HG03064 (cell line): ENCODE data around the gene AFF3.

Experiments
- ATAC-seq: cut with Tn5 transposase; IDR thresholded peaks from one replicate; pipeline ENCODE4 v1.9.1; 2021; ENCODE audit warnings: low read depth; ENCODE audit not compliant: unreplicated experiment

AFF3 gene

DNA sequence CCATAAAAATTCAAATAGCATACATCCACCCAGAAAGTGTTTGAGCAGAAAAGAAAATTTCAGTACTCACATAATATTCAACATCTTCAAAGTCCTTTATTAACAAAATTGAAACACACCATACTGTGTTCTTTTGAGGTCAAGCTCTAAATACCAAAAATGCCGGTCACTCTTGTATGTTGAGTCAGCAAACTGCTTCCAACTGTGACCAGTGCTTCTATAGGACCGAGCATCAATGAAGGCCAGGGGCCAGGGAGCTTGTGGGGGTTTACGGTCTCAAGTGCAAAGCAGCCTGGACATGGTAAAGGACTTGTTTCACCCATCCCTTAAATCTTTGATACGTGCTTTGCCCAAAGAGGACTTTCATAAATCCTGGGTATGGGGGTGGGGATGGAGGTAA, 539.9 kb downstream of the AFF3 start:
- ATAC-seq, result no peak

DNA sequence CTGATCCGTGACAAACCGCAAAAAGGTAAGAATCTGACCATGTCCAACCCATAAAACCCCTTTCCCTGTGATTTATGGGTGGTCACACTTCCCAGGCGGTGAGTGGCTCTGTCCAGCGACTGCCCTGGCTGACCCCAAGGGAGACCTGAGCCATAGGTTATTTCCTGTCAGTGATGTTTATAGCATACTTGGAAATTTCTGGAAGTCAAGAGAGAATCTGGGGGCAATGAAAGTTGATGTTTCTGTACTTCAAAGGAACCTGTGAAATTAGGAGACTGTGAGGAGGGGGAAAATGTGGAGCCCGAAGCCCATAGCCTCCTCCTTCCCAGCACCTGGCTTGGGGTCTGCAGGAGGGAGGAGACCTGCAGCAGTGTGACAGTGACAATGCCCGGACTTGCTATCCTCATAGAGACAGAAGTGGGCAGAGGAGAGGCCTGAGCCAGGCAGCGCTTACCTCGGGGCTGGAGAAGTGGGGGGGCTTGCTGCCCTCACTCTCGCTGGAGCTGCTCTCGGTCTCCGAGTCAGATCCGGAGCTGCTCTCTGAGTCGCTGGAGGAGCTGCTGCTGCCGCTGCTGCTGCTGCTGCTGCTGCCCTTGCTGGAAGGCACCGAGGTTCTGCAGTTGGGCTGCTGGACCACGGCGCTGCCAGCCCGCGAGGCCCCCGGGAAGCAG, 541.3 kb downstream of the AFF3 start:
- ATAC-seq, result no peak

DNA sequence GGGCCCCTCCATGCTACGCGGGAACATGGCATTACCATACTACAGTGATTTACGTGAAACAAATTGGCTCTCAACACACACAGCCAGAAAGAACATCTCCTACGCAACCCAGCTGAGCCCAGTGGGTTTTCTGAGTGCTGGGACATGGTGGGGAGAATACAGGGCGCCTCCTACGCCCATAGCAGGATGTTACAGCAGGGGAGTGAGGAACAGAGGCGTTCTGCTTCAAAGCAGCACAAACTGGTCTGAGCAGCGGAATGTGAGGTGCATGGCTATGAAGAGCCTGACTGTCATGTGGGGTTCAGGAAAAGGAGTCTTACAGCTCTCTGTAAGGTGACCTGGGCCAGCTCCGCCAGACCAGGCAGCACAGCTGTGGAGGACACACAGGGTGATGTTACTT, 543.9 kb downstream of the AFF3 start:
- no peak for ATAC-seq

DNA sequence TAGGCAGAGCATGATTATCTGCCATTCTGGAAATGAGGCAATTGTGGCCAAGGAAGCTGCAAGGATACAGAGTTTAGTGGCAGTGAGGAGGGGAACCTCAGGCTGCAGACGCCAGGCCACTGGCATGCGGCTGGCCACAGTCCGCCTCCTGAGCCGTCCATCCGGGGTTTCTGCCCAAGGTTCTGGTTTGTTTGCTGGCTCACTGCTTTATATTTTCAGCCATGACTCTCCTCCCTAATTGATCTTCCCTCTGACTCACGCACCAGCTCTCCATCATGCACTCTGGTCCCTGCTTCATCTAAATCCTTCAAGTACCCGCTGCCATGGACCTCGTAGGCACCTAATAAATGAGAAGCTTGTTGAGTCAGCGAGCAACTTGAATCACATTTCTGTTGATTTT, 544.8 kb downstream of the AFF3 start:
- ATAC-seq, result no peak

DNA sequence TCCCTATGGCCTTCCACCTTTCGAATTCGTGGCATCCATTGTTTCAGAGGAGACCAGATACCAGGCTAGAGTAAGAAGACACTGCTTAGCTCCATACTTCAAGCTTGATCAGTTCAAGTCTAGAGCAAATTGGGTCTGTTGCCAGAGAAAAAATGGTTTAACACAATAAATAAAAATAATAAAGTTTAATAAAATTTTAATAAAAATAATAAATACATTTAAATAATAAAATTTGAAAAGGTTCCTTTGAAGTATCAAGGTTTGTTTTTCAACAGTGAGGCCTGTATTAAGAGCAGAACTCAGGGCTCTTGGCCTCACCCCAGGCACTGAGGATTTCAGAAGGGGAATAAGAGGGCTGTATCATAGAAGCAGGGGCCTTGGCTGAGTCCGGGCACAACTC, 547.0 kb downstream of the AFF3 start:
- ATAC-seq, result no peak

DNA sequence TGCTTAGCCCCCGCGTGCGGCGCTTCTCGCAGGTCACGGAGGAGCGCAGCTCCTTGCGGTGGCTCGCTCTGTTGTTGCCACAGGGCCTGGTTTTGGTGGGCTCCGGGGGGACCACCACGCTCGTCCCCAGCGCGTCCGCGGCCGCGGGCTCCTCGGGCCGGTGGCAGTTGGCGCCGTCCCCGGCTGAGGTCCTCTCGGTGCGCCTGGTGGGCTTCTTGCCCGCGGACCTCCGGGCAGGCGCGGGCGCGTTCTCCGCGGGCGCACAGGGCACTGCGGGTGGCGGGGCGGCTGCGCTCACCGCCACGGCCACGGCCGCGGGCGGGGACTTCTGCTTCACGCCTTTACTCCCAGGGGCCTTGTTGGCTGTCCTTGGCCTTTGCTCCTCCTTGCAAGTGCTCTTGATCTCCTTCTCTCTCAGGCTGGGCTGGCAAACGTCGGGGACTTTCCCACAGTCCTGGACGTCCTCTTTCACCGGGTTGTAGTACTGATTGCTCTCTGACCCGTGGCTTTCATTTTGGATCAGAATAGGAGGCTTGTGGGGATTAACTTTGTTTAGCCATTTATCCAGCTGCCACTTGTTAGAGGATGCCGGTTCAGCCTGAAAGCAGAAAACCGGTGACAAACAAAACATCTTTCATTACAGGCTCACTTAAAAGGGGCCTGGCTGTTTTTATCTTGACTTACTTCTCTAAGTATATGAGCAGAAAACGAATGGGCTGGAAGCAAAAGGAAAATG, 548.5 kb downstream of the AFF3 start:
- ATAC-seq, result no peak

DNA sequence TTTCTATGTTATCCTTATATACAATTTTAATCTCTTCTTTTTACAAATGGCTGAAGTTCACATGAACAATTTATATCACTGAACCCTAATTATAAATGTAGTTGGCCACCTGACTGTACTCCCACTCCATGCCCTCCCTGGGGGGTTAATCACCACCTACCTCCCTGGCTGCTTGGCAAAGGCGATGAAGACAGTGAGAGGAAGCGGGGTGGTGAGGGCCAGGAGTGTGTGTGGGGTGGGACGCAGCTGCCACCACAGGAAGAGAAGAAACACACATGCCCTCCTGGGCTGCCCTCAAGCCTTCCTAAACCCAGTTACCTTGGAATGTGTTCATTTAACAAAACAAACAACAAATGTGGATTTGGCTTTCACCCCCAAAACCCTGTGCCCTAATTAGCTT, 565.6 kb downstream of the AFF3 start:
- no peak for ATAC-seq

DNA sequence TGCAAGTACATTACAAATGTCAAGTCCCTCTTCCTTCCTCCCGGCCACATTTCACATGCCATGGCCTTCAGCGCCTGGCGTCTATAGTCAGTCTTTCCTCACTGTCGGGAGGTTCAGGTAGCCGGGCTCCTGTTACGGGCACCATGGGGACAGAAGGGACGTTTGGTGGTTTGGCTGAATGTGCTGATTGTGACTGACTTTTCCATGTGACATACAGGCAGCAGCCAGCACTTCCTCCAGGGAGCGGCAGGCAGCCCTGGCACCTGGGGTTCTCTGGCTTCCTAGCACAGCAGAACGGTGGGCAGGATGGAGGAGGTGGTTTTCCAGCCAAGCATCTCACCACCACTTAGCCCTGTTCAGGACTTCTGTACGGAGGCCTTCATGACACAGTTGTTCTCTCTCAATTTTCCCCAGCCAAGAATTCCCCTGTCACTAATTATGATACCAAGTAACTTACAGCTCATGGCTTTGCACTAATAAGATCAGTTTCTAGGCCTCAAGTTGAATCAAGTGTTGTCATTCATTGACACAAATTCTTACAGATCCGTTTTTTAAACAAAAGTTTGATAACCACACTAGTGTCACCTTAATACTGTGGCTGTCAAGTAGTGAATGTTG, 568.6 kb downstream of the AFF3 start:
- no peak for ATAC-seq

DNA sequence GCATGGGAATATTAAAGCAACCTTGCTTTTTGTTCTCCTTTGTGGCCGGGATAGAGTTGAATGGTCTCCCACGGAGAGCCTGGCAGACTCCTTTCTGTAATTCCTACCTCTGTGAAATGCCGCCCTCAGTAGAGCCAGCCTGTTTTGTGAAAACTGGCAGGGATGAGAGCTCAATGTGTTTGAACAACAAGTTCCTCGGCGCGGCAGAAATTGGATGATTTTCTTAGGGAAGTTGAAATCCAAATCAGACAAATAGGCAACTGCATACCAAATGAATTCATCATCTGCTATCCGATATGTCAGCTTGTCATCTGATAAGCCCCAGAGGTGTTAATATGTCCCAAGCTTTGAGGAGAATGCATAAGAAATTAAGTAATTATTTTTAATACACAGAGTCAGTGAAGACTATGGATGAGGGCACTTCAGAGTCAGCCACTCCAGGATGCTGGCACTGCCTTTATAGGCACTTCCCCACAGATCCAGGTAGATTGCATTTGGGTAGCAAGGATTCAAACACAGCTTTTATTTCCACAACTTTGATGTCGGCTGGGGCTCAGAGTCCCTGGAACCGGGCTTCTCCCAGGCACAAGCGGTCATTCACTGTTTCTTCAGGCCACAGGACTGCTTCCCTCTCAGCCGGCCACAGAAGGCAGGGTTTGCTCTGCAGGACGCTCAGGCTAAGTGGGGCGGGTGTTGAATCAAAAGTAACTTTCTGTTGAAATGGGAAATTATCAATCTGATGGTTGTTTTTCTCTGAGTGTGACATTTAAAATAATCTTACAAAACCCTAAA, 569.8 kb downstream of the AFF3 start:
- no peak for ATAC-seq

DNA sequence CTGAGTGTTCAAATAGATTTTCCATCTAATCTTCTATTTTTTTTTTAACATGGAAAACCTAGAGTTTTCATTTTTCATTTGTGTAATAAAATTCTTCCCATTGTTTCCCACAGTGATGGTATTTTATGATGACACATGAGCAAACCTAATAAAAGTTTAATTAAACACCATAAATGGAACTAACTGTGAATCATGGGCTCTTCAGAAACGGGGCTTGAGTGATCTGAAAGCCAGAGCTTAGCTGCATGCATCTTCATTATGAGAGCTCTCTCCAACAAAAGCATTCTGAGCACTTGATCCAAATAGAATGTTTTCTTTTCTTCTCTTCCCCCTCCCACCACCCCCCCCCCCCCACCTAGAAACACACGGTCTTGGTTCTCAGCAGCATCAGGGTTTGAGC, 570.4 kb downstream of the AFF3 start:
- ATAC-seq, result no peak

DNA sequence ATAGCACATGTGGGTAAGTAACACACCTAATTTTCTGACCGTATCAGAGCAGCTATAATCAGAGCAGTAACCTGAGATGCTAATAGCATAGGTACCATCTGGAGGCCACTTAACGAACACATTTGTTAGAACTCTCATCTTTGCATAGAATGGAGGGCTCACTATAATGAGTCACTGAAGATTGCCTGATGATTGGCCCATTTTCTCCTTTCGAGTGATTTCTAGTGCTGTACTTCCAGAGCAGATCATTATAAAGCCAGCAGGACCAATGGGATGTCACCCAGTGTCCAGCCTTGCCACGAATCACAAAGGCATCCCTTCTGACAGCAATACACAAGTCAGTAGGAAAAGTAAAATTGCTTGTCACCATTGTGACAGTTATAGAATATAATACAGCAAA, 570.9 kb downstream of the AFF3 start:
- ATAC-seq, result no peak

DNA sequence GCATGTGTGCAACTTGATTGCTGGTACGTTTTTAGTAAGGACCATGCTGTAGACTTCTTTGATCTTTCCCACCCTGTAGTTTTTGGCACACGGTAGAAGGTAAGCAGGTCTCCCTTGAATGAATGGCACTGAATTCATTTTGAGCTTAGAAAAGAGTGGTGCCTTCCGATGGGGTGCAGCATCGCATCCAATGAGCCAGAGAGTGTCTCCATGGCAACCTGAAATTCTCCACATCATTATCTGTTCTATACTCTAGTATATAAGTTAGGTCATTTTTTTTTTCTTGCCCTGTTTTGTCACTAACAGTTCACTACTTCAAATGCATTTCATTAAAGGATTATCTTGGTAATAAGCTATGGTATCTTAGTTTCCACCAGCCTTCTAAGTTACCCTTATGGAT, 571.4 kb downstream of the AFF3 start:
- ATAC-seq, result no peak

DNA sequence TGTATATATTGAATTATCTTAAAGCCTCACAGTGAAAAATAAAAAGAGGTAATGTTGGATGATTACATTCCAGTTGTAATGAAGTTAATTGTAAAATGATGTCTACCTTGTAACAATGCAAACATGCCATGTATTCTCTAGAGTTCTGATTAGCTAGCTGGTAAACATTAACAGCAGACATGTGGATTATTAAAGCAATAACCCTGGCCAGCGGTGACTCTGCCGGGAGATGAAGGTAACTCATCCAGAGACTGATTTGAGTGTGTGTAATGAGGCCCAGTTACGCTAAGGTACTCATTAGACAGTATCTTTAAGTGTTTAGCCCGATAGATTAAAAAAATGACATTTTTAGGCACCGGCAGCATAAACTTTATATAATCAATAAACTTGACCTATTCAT, 573.0 kb downstream of the AFF3 start:
- no peak for ATAC-seq

DNA sequence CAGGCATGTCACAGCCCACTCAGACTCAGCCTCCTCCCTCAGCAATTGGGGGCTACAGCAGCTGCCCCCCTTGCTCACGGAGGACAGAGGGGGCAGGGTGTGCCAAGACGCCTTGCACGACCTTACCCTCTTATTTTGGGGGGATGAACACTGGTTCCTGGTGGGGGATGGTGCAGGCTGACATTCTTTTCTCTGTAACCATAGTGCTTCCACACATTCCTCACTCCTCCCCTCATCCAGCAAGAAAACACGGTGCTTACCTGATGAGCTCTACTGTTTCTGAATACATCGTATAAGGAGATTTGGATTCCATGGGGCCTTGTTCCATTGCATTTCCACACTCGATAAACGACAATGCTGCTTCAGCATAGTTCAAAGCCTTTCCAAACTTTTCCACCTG, 577.2 kb downstream of the AFF3 start:
- ATAC-seq, result no peak

DNA sequence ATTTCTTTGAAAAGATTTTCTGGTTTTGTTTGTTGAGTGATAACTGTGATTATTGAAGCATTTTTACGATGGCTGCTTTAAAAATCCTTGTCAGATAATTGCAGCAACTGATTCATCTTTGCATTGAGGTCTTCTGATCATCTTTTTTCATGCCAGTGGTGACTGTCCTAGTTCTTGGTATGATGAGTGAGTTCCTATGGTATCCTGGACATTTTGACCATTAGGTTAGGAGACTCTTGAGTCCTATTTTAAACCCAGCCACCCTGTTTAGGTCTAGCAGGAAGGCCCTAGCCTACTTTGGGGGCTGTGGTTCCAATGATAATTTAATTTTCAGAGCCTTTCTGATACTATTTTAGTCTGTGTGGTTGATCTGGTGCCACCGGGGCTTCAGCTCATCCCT, 579.9 kb downstream of the AFF3 start:
- ATAC-seq, result no peak

DNA sequence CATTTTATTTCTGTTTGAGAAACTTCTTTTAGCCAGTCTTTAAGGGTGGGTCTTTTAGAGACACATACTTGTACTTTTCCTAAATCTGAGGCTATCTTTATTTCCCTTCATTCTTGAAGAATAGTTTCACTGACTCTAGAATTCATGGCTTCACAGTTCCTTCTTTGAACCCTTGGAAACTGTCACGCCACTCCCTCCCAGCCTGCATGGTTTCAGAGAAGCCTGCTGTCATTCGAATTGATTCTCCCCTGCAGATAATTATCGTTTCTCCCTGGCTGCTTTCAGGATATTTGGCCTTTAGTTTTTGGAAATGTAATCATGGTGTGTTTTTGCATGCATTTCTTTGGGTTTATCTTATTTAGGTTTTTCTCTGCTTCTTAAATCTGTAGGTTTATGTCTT, 580.6 kb downstream of the AFF3 start:
- ATAC-seq, result no peak

DNA sequence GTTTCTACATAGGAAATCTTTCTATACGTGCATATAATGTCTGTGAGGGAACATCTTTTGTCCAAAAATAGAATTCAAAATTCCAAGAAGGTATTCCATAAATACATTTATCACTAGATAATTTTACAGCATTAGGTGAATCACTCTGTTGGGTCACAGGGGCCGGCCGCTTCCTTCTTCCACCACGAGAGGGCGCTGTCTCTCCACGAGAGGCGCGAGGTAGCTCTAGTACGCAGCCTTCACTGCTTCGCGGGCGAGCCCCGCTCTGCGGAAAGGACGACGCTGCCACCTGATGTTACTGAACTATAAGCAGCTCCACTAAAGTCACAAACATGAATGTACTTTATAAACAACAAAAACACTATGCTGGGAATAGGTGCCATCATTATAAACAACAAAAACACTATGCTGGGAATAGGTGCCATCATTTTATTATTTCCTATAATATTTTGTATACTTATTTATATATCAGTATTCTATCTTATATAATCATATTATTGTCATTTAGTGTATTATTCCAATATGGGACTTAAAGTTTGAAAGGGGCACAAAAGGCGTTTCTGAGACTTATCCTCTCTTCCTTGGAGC, 583.2 kb downstream of the AFF3 start:
- ATAC-seq, result no peak

DNA sequence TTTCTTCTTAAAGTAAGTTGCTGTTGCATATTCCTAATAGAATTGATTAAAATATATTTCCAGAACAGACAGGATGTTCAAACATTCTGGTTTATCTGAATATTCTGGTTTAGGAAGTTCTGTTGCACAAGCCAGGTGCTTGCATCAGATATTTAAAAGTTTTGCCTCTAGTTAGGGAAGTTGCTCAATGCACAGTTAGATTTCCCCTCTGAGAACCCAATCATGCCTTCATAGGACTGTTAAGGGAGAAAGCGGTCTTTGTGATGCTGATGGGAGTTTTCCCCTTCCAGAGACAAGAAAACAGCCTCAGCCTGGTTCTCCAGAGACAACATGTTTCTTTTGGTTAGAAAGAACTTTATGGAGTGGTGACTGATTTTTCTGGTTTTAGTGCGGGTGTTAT, 587.0 kb downstream of the AFF3 start:
- no peak for ATAC-seq

DNA sequence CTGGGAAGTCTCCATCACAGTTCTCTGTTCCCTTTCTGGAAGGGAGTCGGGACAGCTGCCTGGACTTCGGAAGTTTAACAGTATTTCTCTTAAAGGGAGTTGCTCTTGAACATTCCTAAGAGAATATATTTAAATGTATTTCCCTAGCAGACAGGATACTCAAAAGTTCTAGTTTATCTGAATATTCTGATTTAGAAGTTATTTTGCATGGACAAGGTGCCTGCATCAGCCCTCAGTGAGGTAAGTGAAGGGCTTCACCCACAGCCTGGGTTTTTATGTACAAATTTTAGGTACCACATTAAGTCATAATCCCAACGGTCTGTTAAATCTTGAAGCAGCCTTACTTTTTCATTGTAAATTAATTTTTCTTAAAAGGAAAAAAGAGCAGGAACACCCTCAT, 587.5 kb downstream of the AFF3 start:
- no peak for ATAC-seq

DNA sequence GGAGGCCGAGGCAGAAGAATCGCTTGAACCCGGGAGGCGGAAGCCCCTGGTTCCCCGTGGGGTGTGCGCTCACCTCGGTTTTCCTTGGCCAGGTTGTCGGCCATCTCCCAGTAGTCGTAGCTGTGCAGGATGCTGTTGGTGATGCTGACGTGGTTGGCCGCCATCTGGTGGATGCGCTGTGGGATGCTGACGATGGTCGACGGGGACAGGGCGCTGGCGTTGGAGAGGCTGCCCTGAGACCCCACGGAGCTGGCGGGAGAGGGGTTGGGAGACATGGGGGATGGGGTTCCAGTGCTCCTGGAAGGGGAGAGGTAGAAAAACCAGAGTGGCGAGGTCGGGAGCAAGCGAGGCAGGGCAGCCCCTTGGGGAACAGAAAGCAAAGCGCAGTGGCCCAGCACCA, 588.2 kb downstream of the AFF3 start:
- ATAC-seq, result no peak

DNA sequence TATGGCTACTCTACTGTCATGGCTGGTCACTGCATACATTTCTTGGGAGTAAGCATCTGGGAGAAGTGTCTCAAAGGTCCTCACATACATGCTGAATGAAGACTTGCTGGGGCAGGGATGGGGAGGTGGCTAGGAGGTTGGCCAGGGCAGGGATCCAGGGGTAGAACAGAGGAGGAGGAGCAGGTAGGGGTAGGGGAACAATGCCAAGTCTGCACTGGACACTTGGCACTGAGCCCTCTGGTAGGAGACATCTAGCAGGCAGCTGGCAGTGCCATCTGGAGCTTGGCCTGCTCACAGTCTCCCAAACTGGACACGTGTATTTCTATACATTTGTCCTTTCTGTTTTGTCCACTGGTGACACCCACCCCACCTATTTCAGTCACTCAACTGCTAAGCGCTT, 589.9 kb downstream of the AFF3 start:
- no peak for ATAC-seq
